ENCODE results near the gene ASPG.
A peak's percentile ranks its signal among the peaks of the same experiment; 100 is the strongest.

The ASPG gene

GRCh38 chr14:104129556-104129955 lies 44.1 kb downstream of the ASPG start:
- TF ChIP-seq CTCF (conservative IDR thresholded peaks at IDR 0.05; ENCODE audit: low read depth, low read length), result no peak
- DNase-seq (ENCODE audit: low read depth), result no peak
- H3K4me3 ChIP-seq (ENCODE audit: low read length), result no peak overlapping the region

GRCh38 chr14:104130974-104131651 lies 45.6 kb downstream of the ASPG start:
- peak; percentile 32 for DNase-seq (ENCODE audit: low read depth)
- peak; percentile 74 for TF ChIP-seq CTCF (conservative IDR thresholded peaks at IDR 0.05; ENCODE audit: low read depth, low read length)
- H3K4me3 ChIP-seq (ENCODE audit: low read length), result no peak overlapping the region

GRCh38 chr14:104131968-104132732 lies 46.6 kb downstream of the ASPG start:
- no peak overlapping the region for H3K4me3 ChIP-seq (ENCODE audit: low read length)
- DNase-seq (ENCODE audit: low read depth), result no peak
- no peak for TF ChIP-seq CTCF (conservative IDR thresholded peaks at IDR 0.05; ENCODE audit: low read depth, low read length)

- H3K4me3 ChIP-seq (ENCODE audit: low read length), result no peak overlapping the region
- TF ChIP-seq CTCF (conservative IDR thresholded peaks at IDR 0.05; ENCODE audit: low read depth, low read length), result no peak
- DNase-seq (ENCODE audit: low read depth), result no peak
Observed at GRCh38 chr14:104132981-104133380, 47.5 kb downstream of the ASPG start.

- no peak for TF ChIP-seq CTCF (conservative IDR thresholded peaks at IDR 0.05; ENCODE audit: low read depth, low read length)
- H3K4me3 ChIP-seq (ENCODE audit: low read length), result no peak overlapping the region
- DNase-seq (ENCODE audit: low read depth), result no peak
Observed at GRCh38 chr14:104133496-104133895, 48.0 kb downstream of the ASPG start.

GRCh38 chr14:104134061-104134965 lies 48.8 kb downstream of the ASPG start:
- DNase-seq (ENCODE audit: low read depth), result no peak
- no peak overlapping the region for H3K4me3 ChIP-seq (ENCODE audit: low read length)
- TF ChIP-seq CTCF (conservative IDR thresholded peaks at IDR 0.05; ENCODE audit: low read depth, low read length), result no peak
